Thyroid gland (tissue), 4 donors: ENCODE results near the gene CCSER1.

Experiments used
- CTCF ChIP-seq, 6 experiments: fragments of 200-600 bp in 3 of 6; fragments of 450-650 bp in 3 of 6; sonication (generic) in 3 of 6; IDR thresholded peaks; one replicate each; pipeline ENCODE4 v1.5.1; 2016 to 2019; ENCODE audit warnings: antibody characterized with exemption in 6 of 6, mild to moderate bottlenecking in 2 of 6, inconsistent platforms in 1 of 6, moderate library complexity in 1 of 6
- POLR2A ChIP-seq, 2 donors: fragments of 450-650 bp; IDR thresholded peaks; one replicate each; pipeline ENCODE4 v1.6.1; 2017; ENCODE audit warnings: antibody characterized with exemption in 2 of 2, mild to moderate bottlenecking in 2 of 2, moderate library complexity in 1 of 2

DNA sequence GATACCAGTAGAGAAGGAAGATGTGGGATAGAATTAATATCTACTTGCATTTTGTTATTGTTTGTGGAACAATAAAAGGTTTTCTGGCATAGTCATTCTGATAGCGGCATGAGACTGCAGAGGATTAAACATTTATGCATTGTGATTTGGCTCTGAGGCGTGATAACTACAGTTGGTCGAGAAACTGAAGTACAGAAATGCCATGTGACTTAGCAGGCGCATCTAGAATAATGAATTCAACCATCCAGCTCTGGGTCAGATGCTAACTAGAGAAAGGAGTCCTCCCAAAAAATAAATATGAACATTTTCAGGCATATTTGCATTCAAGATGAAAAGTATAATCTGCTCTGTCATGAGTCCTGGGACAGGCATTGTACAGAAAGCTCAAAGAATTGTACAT, 62.8 kb downstream of the CCSER1 start:
- no peak for TF ChIP-seq POLR2A (IDR thresholded peaks at IDR 0.05)
- no peak for TF ChIP-seq CTCF (IDR thresholded peaks at IDR 0.05)
